ENCODE results near the gene GAB3.
A peak's percentile ranks its signal among the peaks of the same experiment; 100 is the strongest.

Gene GAB3

DNA sequence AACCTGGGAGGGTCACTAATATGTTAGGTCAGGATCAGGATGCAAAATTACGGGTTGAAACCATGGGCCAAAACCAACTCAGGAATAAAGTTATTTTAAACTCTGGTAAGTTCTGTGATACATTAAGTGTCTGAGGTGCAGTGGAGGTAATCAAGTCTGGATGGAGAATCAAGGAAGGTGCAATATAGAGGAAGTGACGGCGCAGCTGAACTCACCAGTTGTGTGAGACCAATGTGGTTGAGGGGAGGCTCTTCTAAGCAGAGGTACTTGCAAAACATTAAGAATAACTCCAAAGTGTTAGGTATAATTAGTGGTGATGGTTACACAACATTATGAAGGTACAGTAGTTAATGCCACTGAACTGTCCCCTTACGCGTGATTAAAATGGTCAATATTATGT, 19.7 kb downstream of the GAB3 start:
- H3K4me3 ChIP-seq (ENCODE audit: low read length), result no peak overlapping the region

DNA sequence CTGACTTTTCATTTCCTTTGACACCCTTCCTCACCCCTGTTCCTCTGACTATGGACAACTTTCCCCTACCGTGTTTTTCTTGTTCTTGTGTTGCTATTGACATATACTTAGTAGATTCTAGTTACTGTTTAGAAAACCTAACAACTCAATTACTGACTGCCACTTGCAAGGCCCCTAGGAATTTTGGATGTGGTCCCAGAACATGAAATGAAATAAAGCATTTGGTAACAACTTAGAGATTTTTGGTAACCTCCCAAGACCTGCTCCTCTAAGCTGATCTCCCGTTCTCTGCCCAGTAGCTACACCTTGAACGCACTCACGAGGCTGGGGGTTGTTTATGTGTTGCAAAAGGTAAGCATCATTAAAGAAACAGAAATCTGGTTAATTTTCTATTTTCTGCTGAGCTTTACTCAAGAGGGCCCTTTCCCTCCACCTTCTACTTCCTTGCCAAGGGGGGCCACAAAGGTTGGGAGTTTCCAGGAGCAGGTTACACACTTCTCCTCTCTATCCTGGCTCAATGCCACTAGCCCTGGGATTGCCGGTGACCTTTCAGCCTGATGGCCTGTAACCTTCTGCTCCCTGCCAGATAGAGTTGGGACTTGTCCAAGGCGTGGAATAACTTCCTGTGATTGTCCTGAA, 20.5 kb downstream of the GAB3 start:
- no peak for DNase-seq (ENCODE audit: low read depth)
- H3K4me3 ChIP-seq (ENCODE audit: low read length), result no peak overlapping the region
- TF ChIP-seq, protein P1, sequence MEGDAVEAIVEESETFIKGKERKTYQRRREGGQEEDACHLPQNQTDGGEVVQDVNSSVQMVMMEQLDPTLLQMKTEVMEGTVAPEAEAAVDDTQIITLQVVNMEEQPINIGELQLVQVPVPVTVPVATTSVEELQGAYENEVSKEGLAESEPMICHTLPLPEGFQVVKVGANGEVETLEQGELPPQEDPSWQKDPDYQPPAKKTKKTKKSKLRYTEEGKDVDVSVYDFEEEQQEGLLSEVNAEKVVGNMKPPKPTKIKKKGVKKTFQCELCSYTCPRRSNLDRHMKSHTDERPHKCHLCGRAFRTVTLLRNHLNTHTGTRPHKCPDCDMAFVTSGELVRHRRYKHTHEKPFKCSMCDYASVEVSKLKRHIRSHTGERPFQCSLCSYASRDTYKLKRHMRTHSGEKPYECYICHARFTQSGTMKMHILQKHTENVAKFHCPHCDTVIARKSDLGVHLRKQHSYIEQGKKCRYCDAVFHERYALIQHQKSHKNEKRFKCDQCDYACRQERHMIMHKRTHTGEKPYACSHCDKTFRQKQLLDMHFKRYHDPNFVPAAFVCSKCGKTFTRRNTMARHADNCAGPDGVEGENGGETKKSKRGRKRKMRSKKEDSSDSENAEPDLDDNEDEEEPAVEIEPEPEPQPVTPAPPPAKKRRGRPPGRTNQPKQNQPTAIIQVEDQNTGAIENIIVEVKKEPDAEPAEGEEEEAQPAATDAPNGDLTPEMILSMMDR (IDR thresholded peaks at IDR 0.05; ENCODE audit: insufficient read depth, low read depth, low read length, missing control alignments), result no peak

More for the DNA sequence above, 19.7 kb downstream of the GAB3 start:
- TF ChIP-seq, protein P1 (IDR thresholded peaks at IDR 0.05; ENCODE audit: insufficient read depth, low read depth, low read length, missing control alignments), result no peak
- DNase-seq (ENCODE audit: low read depth), result no peak

DNA sequence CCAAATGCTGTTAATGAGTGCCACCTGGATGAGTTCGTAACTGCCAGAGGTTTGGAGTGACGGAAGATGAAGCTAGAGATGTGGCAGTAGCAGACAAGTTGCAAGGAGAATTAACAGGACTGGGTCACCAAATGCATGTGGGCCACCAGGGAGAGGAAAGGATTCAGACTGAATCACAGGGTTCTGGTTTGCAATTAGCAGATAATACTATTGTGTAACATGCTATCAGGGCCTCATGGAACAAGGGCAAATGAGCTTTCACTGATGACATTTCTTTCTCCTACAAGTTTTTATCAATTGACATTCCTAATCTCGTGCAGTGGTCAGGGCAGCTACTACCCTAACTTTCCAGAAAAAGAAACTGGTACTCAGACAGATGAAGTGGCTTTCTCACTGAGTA, 21.4 kb downstream of the GAB3 start:
- TF ChIP-seq, protein P1 (IDR thresholded peaks at IDR 0.05; ENCODE audit: insufficient read depth, low read depth, low read length, missing control alignments), result no peak
- H3K4me3 ChIP-seq (ENCODE audit: low read length), result no peak overlapping the region
- DNase-seq (ENCODE audit: low read depth), result no peak

DNA sequence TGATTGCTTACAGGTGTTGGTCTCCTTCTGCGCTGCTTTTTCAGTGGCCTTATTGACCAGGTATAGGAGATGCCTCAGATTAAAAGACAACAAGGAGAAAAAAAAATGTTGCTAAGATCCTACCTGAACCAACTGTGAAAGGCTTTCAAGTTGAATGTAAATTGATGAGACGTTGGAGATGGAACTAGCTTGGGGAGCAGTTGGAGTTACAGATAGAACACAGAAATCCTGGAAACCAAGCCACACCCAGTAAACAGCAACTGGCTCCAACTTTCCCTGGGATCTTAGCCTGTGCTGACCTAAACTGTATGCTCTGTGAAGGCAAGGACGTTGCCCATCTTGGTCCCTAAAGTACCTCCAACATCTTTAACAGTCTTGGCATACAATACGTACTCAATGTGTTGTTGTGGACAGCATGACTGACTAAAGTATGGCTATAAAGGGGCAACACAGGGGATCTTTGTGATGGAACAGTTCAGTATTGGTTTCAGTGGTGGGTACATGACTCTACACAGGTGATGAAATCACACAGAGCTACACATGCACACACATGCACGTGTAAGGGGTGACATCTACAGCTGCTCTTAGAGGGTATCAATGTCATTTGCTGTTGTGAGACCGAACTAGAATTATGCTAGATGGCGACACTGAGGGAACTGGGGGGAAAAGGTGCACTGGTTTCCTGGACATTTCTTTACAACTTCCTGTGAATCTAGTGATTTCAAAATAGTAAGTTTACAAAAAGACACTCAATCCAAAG, 22.3 kb downstream of the GAB3 start:
- TF ChIP-seq, protein P1 (IDR thresholded peaks at IDR 0.05; ENCODE audit: insufficient read depth, low read depth, low read length, missing control alignments), result no peak
- no peak for DNase-seq (ENCODE audit: low read depth)
- no peak overlapping the region for H3K4me3 ChIP-seq (ENCODE audit: low read length)

DNA sequence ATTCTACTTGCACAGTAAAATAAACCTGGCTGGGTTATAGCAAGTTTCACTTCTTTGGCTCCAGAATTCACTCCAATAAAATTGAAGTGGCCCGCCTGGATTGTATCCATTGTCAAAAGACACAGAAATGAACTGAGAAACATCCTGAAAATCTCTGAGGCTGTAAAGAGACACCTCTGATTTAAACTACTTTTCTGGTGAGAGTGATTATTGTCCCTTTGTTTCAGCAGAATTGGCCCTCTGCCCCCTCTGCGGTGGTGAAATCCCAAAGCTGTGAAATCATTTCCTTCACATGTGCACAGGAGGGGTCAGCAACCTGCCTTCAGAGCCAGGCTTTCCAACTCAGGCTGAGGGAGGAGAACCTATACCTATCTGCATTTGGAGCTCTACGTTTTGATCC, 23.0 kb downstream of the GAB3 start:
- H3K4me3 ChIP-seq (ENCODE audit: low read length), result no peak overlapping the region
- TF ChIP-seq, protein P1 (IDR thresholded peaks at IDR 0.05; ENCODE audit: insufficient read depth, low read depth, low read length, missing control alignments), result no peak
- peak; percentile 48 for DNase-seq (ENCODE audit: low read depth)

DNA sequence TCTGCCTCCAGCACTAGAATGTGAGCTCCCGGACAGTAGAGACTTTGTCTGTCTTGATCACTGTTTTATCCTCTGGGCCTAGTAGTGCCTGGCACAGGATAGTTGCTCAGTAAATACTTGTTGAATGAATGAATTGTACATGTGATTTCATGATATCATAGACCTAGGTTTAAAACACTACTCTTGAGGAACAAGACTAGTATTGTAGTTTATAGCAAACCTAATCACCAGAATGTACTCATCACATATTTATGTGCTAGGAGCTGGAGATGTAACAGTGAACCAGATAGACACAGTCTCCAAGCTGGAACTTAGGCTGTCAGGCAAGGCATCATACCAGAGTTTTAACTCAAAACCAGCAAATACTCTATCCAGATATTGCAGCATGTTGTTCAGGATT, 23.5 kb downstream of the GAB3 start:
- no peak overlapping the region for H3K4me3 ChIP-seq (ENCODE audit: low read length)

More for the DNA sequence above, 23.5 kb downstream of the GAB3 start:
- TF ChIP-seq, protein P1 (IDR thresholded peaks at IDR 0.05; ENCODE audit: insufficient read depth, low read depth, low read length, missing control alignments), result no peak
- no peak for DNase-seq (ENCODE audit: low read depth)

Measured in epithelial cell of esophagus (primary cell).